ENCODE results near the gene GLTP.

DNA sequence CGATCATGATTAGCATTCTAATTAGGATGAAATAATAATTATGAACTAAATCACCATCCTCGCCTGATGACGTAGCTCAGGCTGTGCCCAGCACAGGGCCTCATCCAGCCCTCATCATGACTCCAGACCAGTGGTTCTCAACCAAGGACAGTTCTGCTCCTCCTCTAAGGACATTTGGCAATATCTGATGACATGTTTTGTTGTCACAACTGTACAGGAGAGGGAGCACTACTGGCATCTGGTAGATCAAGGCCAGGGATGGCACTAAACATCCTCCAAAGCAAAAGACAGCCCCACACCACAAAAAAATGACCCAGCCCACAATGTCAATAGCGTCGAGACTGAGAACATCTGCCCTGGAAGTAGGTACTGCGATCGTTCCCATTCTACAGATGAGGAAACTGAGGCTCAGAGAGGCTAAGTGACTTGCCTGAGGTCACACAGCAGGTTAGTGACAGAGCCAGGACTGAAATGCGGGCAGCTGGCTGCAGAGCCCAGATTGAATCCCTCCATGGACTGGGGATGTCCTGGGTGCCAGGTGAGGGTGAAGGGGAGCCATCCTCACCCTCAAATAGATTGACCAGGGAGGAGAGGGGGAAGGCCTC lies 62.6 kb downstream of the GLTP start:
- TF ChIP-seq, protein P1, sequence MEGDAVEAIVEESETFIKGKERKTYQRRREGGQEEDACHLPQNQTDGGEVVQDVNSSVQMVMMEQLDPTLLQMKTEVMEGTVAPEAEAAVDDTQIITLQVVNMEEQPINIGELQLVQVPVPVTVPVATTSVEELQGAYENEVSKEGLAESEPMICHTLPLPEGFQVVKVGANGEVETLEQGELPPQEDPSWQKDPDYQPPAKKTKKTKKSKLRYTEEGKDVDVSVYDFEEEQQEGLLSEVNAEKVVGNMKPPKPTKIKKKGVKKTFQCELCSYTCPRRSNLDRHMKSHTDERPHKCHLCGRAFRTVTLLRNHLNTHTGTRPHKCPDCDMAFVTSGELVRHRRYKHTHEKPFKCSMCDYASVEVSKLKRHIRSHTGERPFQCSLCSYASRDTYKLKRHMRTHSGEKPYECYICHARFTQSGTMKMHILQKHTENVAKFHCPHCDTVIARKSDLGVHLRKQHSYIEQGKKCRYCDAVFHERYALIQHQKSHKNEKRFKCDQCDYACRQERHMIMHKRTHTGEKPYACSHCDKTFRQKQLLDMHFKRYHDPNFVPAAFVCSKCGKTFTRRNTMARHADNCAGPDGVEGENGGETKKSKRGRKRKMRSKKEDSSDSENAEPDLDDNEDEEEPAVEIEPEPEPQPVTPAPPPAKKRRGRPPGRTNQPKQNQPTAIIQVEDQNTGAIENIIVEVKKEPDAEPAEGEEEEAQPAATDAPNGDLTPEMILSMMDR (IDR thresholded peaks at IDR 0.05; ENCODE audit: low read depth, low read length, missing input control), result no peak
- TF ChIP-seq YY1 (IDR thresholded peaks at IDR 0.05) (no peak), RAD21 (IDR thresholded peaks at IDR 0.05) (no peak), SP1 (IDR thresholded peaks at IDR 0.05) (no peak), EGR1 (IDR thresholded peaks at IDR 0.05; ENCODE audit: low read depth in 2 of 2) (no peak), FOXA1 (IDR thresholded peaks at IDR 0.05) (no peak), HNF4A (conservative IDR thresholded peaks at IDR 0.05) (no peak), GABPA (IDR thresholded peaks at IDR 0.05 in 1 of 2, conservative IDR thresholded peaks at IDR 0.05 in 1 of 2) (no peak), NR2F2 (IDR thresholded peaks at IDR 0.05) (no peak)
- TF ChIP-seq, protein P2, sequence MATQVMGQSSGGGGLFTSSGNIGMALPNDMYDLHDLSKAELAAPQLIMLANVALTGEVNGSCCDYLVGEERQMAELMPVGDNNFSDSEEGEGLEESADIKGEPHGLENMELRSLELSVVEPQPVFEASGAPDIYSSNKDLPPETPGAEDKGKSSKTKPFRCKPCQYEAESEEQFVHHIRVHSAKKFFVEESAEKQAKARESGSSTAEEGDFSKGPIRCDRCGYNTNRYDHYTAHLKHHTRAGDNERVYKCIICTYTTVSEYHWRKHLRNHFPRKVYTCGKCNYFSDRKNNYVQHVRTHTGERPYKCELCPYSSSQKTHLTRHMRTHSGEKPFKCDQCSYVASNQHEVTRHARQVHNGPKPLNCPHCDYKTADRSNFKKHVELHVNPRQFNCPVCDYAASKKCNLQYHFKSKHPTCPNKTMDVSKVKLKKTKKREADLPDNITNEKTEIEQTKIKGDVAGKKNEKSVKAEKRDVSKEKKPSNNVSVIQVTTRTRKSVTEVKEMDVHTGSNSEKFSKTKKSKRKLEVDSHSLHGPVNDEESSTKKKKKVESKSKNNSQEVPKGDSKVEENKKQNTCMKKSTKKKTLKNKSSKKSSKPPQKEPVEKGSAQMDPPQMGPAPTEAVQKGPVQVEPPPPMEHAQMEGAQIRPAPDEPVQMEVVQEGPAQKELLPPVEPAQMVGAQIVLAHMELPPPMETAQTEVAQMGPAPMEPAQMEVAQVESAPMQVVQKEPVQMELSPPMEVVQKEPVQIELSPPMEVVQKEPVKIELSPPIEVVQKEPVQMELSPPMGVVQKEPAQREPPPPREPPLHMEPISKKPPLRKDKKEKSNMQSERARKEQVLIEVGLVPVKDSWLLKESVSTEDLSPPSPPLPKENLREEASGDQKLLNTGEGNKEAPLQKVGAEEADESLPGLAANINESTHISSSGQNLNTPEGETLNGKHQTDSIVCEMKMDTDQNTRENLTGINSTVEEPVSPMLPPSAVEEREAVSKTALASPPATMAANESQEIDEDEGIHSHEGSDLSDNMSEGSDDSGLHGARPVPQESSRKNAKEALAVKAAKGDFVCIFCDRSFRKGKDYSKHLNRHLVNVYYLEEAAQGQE (IDR thresholded peaks at IDR 0.05), result no peak
- TF ChIP-seq, protein P3, sequence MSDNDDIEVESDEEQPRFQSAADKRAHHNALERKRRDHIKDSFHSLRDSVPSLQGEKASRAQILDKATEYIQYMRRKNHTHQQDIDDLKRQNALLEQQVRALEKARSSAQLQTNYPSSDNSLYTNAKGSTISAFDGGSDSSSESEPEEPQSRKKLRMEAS (IDR thresholded peaks at IDR 0.05), result no peak
